Measurements from ENCODE around the gene PGD.
"Not testable (repeated sequence)": the region's sequence is repeated elsewhere in the genome, so short reads cannot be mapped to it uniquely, and the experiment has no call there.

Gene PGD

GRCh38 chr1:10399444-10399941 is 629 bp downstream of the PGD start:
- DNase-seq, result peak in 1 of 2 experiments; percentile 15

- DNase-seq, result no peak
Observed at GRCh38 chr1:10400013-10400412, 1.1 kb downstream of the PGD start.

- no peak for DNase-seq
Observed at GRCh38 chr1:10401281-10401680, 2.4 kb downstream of the PGD start.

GRCh38 chr1:10402729-10403274 is 3.9 kb downstream of the PGD start:
- DNase-seq, result no peak

GRCh38 chr1:10407201-10407600 is 8.3 kb downstream of the PGD start:
- no peak for DNase-seq

- peak; percentile 95 for DNase-seq
Observed at GRCh38 chr1:10415211-10415930, 16.5 kb downstream of the PGD start.

- DNase-seq, result not testable (repeated sequence)
Observed at GRCh38 chr1:10415967-10416366, 17.1 kb downstream of the PGD start.

- not testable (repeated sequence) for DNase-seq
Observed at GRCh38 chr1:10418741-10419140, 19.9 kb downstream of the PGD start.

- DNase-seq, result no peak
Observed at GRCh38 chr1:10419351-10419750, 20.5 kb downstream of the PGD start.

- no peak for DNase-seq
Observed at GRCh38 chr1:10421637-10422036, 22.8 kb downstream of the PGD start.

GRCh38 chr1:10424034-10424433 is 25.2 kb downstream of the PGD start:
- DNase-seq, result no peak

- DNase-seq, result no peak
Observed at GRCh38 chr1:10424651-10425050, 25.8 kb downstream of the PGD start.

- DNase-seq, result not testable (repeated sequence)
Observed at GRCh38 chr1:10425826-10426534, 27.1 kb downstream of the PGD start.

- DNase-seq, result not testable (repeated sequence)
Observed at GRCh38 chr1:10426535-10426848, 27.6 kb downstream of the PGD start.

GRCh38 chr1:10428984-10429383 is 30.1 kb downstream of the PGD start:
- DNase-seq, result no peak

GRCh38 chr1:10429868-10430215 is 31.0 kb downstream of the PGD start:
- no peak for DNase-seq

- DNase-seq, result peak; percentile 78 to 83
Observed at GRCh38 chr1:10430216-10431069, 31.6 kb downstream of the PGD start, which contains the start of gene CENPS. Gene CENPS, plus strand, starts transcription at chr1:10430433. Its CDS starts 85 bp downstream, at chr1:10430518.

- DNase-seq, result peak; percentile 38 to 46
Observed at GRCh38 chr1:10431070-10431730, 32.3 kb downstream of the PGD start.

- DNase-seq, result no peak
Observed at GRCh38 chr1:10432910-10433700, 34.2 kb downstream of the PGD start.

- no peak for DNase-seq
Observed at GRCh38 chr1:10433790-10434189, 34.9 kb downstream of the PGD start.

- no peak for DNase-seq
Observed at GRCh38 chr1:10434590-10434989, 35.7 kb downstream of the PGD start.

GRCh38 chr1:10437052-10437451 is 38.2 kb downstream of the PGD start:
- no peak for DNase-seq

All from Kasumi-1 (cell line).